Measurements from ENCODE around the gene EIF5B. TPM values are rescaled to one million over a fixed set of nuclear protein-coding genes. Genes with fewer than 3 reads are reported as not detected.

Gene EIF5B
- total and polyA plus RNA-seq, 2 experiments from 2014 or later = 34.2 to 108 TPM

DNA sequence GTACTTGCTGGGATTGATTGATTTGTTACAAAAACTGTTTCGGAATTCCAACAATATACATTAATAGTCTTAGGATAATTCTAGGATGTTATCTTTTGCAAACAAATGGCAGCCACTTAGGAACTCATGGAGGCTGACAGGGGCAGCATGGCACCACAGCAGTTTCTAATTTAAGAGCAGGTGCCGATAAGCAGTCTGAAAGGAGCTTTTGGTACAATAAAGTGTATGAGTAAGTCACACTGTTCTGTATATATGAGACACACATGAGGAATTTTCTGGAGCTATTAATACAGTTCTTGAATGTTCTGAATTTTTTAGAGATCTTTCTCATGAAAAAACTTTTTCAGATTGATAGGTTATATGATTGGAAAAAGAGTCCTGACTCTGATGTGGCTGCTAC lies 52.2 kb downstream of the EIF5B start:
- peaks cover 48% of the 10 kb centered on the region for H3K36me3 Mint-ChIP-seq (ENCODE audit: low read depth)
- TF ChIP-seq POLR2AphosphoS5 (IDR thresholded peaks at IDR 0.05; ENCODE audit: low read depth) = no peak
- TF ChIP-seq ZNF331 (CRISPR knock-in tag; IDR thresholded peaks at IDR 0.05; ENCODE audit: low read depth) = no peak
- Histone ChIP-seq H2AFZ (no peak overlapping the region), H3F3A (replicated peaks; ENCODE audit: low read depth) (no peaks in the 10 kb centered on the region), H4K20me1 (replicated peaks; ENCODE audit: insufficient read depth) (no peaks in the 10 kb centered on the region), H3K79me2 (replicated peaks; ENCODE audit: insufficient read depth) (peaks cover 13% of the 10 kb centered on the region; the same call in 1 of the 2 replicates), H3K9me2 (ENCODE audit: insufficient read depth) (no peaks in the 10 kb centered on the region), H3K27me3 (ENCODE audit: insufficient read depth) (no peaks in the 10 kb centered on the region), H3K4me3 (no peak overlapping the region), H3K4me2 (no peak overlapping the region), H3K27ac (ENCODE audit: low read depth) (no peak overlapping the region), H3K4me1 (ENCODE audit: insufficient read depth) (no peaks in the 10 kb centered on the region), H3K36me3 (ENCODE audit: insufficient read depth) (peaks cover 33% of the 10 kb centered on the region)
- no peak for ATAC-seq
- H3K4me1 Mint-ChIP-seq = no peaks in the 10 kb centered on the region
- H3K27me3 Mint-ChIP-seq (ENCODE audit: insufficient read depth, low read depth, poor library complexity) = peaks cover 2% of the 10 kb centered on the region
- no peak for DNase-seq (ENCODE audit: low spot score)
- H3K9me3 Mint-ChIP-seq = no peaks in the 10 kb centered on the region
- no peak overlapping the region for H3K27ac Mint-ChIP-seq
- H3K4me3 Mint-ChIP-seq = no peak overlapping the region

DNA sequence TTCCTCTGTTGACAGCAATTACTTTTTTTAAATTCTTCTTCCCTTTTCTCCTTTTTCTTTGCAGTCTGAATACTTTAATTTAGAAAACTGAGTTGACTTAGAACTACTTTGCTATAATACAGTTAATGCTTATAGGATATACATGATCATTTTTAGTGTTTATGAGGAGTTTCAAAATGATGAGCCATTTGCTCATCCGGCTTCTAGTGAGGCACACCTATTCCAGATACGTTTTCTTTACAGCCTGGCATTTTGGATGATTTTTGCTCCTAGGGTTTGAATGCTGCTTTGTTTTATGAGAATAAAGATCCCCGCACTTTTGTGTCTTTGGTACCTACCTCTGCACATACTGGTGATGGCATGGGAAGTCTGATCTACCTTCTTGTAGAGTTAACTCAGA lies 52.8 kb downstream of the EIF5B start:
- H2AFZ ChIP-seq = no peak overlapping the region
- peaks cover 39% of the 10 kb centered on the region for H3K36me3 ChIP-seq (ENCODE audit: insufficient read depth)
- H3K27me3 Mint-ChIP-seq (ENCODE audit: insufficient read depth, low read depth, poor library complexity) = peaks cover 2% of the 10 kb centered on the region
- ATAC-seq = no peak
- H3F3A ChIP-seq (replicated peaks; ENCODE audit: low read depth) = no peaks in the 10 kb centered on the region
- H3K36me3 Mint-ChIP-seq (ENCODE audit: low read depth) = peaks cover 47% of the 10 kb centered on the region
- H3K27me3 ChIP-seq (ENCODE audit: insufficient read depth) = no peaks in the 10 kb centered on the region
- no peak overlapping the region for H3K4me3 Mint-ChIP-seq
- no peak overlapping the region for H3K27ac Mint-ChIP-seq
- no peaks in the 10 kb centered on the region for H3K9me3 Mint-ChIP-seq
- no peaks in the 10 kb centered on the region for H3K9me2 ChIP-seq (ENCODE audit: insufficient read depth)
- TF ChIP-seq, protein P1, sequence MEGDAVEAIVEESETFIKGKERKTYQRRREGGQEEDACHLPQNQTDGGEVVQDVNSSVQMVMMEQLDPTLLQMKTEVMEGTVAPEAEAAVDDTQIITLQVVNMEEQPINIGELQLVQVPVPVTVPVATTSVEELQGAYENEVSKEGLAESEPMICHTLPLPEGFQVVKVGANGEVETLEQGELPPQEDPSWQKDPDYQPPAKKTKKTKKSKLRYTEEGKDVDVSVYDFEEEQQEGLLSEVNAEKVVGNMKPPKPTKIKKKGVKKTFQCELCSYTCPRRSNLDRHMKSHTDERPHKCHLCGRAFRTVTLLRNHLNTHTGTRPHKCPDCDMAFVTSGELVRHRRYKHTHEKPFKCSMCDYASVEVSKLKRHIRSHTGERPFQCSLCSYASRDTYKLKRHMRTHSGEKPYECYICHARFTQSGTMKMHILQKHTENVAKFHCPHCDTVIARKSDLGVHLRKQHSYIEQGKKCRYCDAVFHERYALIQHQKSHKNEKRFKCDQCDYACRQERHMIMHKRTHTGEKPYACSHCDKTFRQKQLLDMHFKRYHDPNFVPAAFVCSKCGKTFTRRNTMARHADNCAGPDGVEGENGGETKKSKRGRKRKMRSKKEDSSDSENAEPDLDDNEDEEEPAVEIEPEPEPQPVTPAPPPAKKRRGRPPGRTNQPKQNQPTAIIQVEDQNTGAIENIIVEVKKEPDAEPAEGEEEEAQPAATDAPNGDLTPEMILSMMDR (conservative IDR thresholded peaks at IDR 0.05; ENCODE audit: low read depth in 2 of 2) = no peak
- TF ChIP-seq POLR2AphosphoS5 (IDR thresholded peaks at IDR 0.05; ENCODE audit: low read depth) = no peak
- H3K4me3 ChIP-seq = no peak overlapping the region
- H3K79me2 ChIP-seq (replicated peaks; ENCODE audit: insufficient read depth) = peaks cover 13% of the 10 kb centered on the region; the same call in 1 of the 2 replicates
- DNase-seq (ENCODE audit: low spot score) = no peak
- no peak overlapping the region for H3K4me2 ChIP-seq
- no peak overlapping the region for H3K27ac ChIP-seq (ENCODE audit: low read depth)
- H3K4me1 Mint-ChIP-seq = no peaks in the 10 kb centered on the region
- no peaks in the 10 kb centered on the region for H4K20me1 ChIP-seq (replicated peaks; ENCODE audit: insufficient read depth)
- H3K4me1 ChIP-seq (ENCODE audit: insufficient read depth) = no peaks in the 10 kb centered on the region

DNA sequence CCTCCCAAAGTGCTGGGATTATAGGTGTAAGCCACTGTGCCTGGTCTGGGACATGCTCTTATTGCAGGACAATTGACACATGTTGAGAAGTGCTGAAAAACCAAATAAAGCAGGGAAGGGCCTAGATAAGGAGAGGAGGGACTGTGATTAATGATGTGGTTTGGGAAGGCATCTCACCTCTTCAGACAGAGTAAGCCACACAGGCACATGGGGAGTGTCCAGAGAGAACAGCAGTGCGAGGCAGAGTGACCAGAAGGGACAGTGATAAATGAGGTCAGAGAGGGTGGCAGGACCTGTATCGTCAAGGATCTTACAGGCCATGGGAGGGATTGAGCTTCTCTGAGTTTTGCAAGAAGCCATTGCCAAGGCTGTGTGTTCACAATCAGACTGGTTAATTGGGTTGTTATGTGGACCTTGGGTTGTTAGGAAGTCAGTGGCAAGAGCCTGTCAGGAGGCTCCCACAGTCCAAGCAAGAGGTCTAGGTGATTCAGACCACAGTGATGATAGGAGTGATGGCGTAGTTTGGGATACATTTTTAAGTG lies 58.5 kb downstream of the EIF5B start:
- Mint-ChIP-seq H3K4me1 (peaks cover 4% of the 10 kb centered on the region; the same call in 2 of the 3 replicates), H3K36me3 (ENCODE audit: low read depth) (peaks cover 82% of the 10 kb centered on the region), H3K27me3 (ENCODE audit: insufficient read depth, low read depth, poor library complexity) (peaks cover 4% of the 10 kb centered on the region), H3K9me3 (no peaks in the 10 kb centered on the region), H3K4me3 (no peak overlapping the region), H3K27ac (no peak overlapping the region)
- Histone ChIP-seq H3K4me1 (ENCODE audit: insufficient read depth) (no peaks in the 10 kb centered on the region), H3F3A (replicated peaks; ENCODE audit: low read depth) (0 out of 2 replicates have a peak, but pooled peaks cover 3% of the 10 kb centered on the region), H3K27me3 (ENCODE audit: insufficient read depth) (no peaks in the 10 kb centered on the region), H3K36me3 (ENCODE audit: insufficient read depth) (peaks cover 73% of the 10 kb centered on the region), H4K20me1 (replicated peaks; ENCODE audit: insufficient read depth) (peaks cover 9% of the 10 kb centered on the region; the same call in 1 of the 2 replicates), H3K27ac (ENCODE audit: low read depth) (no peak overlapping the region), H3K4me3 (no peak overlapping the region), H3K79me2 (replicated peaks; ENCODE audit: insufficient read depth) (no peaks in the 10 kb centered on the region), H3K9me2 (ENCODE audit: insufficient read depth) (no peaks in the 10 kb centered on the region), H2AFZ (no peak overlapping the region), H3K4me2 (no peak overlapping the region)
- DNase-seq (ENCODE audit: low spot score) = no peak
- ATAC-seq = no peak
- TF ChIP-seq ZNF331 (CRISPR knock-in tag; IDR thresholded peaks at IDR 0.05; ENCODE audit: low read depth) (no peak), POLR2AphosphoS5 (IDR thresholded peaks at IDR 0.05; ENCODE audit: low read depth) (no peak), CREB1 (CRISPR knock-in tag; IDR thresholded peaks at IDR 0.05; ENCODE audit: low read depth) (no peak), STAT1 (IDR thresholded peaks at IDR 0.05; ENCODE audit: unreplicated experiment) (no peak), NANOG (IDR thresholded peaks at IDR 0.05; ENCODE audit: borderline replicate concordance) (no peak)
- TF ChIP-seq, protein P2, sequence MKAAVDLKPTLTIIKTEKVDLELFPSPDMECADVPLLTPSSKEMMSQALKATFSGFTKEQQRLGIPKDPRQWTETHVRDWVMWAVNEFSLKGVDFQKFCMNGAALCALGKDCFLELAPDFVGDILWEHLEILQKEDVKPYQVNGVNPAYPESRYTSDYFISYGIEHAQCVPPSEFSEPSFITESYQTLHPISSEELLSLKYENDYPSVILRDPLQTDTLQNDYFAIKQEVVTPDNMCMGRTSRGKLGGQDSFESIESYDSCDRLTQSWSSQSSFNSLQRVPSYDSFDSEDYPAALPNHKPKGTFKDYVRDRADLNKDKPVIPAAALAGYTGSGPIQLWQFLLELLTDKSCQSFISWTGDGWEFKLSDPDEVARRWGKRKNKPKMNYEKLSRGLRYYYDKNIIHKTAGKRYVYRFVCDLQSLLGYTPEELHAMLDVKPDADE (IDR thresholded peaks at IDR 0.05) = no peak
- TF ChIP-seq, protein P1 (conservative IDR thresholded peaks at IDR 0.05; ENCODE audit: low read depth in 2 of 2) = no peak
- TF ChIP-seq, protein P3, sequence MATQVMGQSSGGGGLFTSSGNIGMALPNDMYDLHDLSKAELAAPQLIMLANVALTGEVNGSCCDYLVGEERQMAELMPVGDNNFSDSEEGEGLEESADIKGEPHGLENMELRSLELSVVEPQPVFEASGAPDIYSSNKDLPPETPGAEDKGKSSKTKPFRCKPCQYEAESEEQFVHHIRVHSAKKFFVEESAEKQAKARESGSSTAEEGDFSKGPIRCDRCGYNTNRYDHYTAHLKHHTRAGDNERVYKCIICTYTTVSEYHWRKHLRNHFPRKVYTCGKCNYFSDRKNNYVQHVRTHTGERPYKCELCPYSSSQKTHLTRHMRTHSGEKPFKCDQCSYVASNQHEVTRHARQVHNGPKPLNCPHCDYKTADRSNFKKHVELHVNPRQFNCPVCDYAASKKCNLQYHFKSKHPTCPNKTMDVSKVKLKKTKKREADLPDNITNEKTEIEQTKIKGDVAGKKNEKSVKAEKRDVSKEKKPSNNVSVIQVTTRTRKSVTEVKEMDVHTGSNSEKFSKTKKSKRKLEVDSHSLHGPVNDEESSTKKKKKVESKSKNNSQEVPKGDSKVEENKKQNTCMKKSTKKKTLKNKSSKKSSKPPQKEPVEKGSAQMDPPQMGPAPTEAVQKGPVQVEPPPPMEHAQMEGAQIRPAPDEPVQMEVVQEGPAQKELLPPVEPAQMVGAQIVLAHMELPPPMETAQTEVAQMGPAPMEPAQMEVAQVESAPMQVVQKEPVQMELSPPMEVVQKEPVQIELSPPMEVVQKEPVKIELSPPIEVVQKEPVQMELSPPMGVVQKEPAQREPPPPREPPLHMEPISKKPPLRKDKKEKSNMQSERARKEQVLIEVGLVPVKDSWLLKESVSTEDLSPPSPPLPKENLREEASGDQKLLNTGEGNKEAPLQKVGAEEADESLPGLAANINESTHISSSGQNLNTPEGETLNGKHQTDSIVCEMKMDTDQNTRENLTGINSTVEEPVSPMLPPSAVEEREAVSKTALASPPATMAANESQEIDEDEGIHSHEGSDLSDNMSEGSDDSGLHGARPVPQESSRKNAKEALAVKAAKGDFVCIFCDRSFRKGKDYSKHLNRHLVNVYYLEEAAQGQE (IDR thresholded peaks at IDR 0.05; ENCODE audit: unreplicated experiment) = no peak
